HEK293 (cell line): ENCODE data around the gene UBA3.

Experiments
- CTCF ChIA-PET: fragments of 350-600 bp; formaldehyde crosslinking; extraction: SDS; loops from one replicate; lab custom pipeline; 2021; ENCODE audit warnings: antibody characterized with exemption; lab: Yijun Ruan, JAX
- POLR2A ChIA-PET: fragments of 300-600 bp; formaldehyde crosslinking; extraction: SDS; loops from one replicate; lab custom pipeline; 2020; ENCODE audit warnings: antibody characterized with exemption, inconsistent platforms; lab: Yijun Ruan, JAX
- H3K27ac ChIP-seq: fragments of 200-500 bp; sonication (Bioruptor generic); 2 replicates; pipeline ENCODE4 v1.5.1; 2014; ENCODE audit warnings: low read depth, low read length, control low read depth, inconsistent platforms; ENCODE audit errors: extremely low read depth
- H3K36me3 ChIP-seq, 2 experiments: fragments of 200-500 bp in 1 of 2; sonication (Bioruptor generic) in 1 of 2; 1 replicate in 1 of 2; 2 replicates in 1 of 2; pipeline ENCODE4 v1.5.1; 2014 to 2017; ENCODE audit warnings: inconsistent platforms in 2 of 2, low read length in 2 of 2; ENCODE audit not compliant: control insufficient read depth in 2 of 2, insufficient read depth in 1 of 2
- H3K4me1 ChIP-seq: fragments of 200-500 bp; sonication (Bioruptor generic); 2 replicates; pipeline ENCODE4 v1.5.1; 2014; ENCODE audit warnings: mild to moderate bottlenecking, low read length, inconsistent platforms; ENCODE audit not compliant: control insufficient read depth, insufficient read depth
- H3K4me3 ChIP-seq: 2 replicates; pipeline ENCODE4 v1.5.1; 2011; ENCODE audit warnings: low read depth, mild to moderate bottlenecking, control low read depth, low read length, moderate library complexity
- H3K9me3 ChIP-seq: fragments of 200-500 bp; sonication (Bioruptor generic); 2 replicates; pipeline ENCODE4 v1.5.1; 2014; ENCODE audit warnings: low read depth, low read length, inconsistent platforms; ENCODE audit not compliant: control insufficient read depth, insufficient read depth
- CTCF ChIP-seq: fragments of 450-650 bp; formaldehyde crosslinking; IDR thresholded peaks from 2 replicates; pipeline ENCODE4 v1.5.1; 2016; ENCODE audit warnings: missing biosample characterization, missing genetic modification characterization
- HOXA7 ChIP-seq: sonication (generic); formaldehyde crosslinking; IDR thresholded peaks from 2 replicates; pipeline ENCODE4 v1.8.1; 2022; ENCODE audit warnings: missing genetic modification reagents, borderline replicate concordance
- KLF1 ChIP-seq: fragments of 450-650 bp; formaldehyde crosslinking; IDR thresholded peaks from 2 replicates; pipeline ENCODE4 v1.5.1; 2016; ENCODE audit warnings: missing biosample characterization, missing genetic modification characterization
- KLF10 ChIP-seq: fragments of 450-650 bp; IDR thresholded peaks from 2 replicates; pipeline ENCODE4 v1.5.1; 2018; ENCODE audit warnings: missing biosample characterization, mild to moderate bottlenecking, missing genetic modification characterization
- MEIS1 ChIP-seq: sonication (generic); formaldehyde crosslinking; IDR thresholded peaks from 2 replicates; pipeline ENCODE4 v1.8.1; 2022; ENCODE audit warnings: missing genetic modification reagents, mild to moderate bottlenecking, borderline replicate concordance
- OSR2 ChIP-seq: fragments of 450-650 bp; formaldehyde crosslinking; IDR thresholded peaks from 2 replicates; pipeline ENCODE4 v1.5.1; 2016; ENCODE audit warnings: missing biosample characterization, missing genetic modification characterization
- REST ChIP-seq: fragments of 450-650 bp; formaldehyde crosslinking; IDR thresholded peaks from 2 replicates; pipeline ENCODE4 v1.5.1; 2016; ENCODE audit warnings: missing biosample characterization, missing genetic modification characterization
- SP3 ChIP-seq: fragments of 450-650 bp; formaldehyde crosslinking; IDR thresholded peaks from 2 replicates; pipeline ENCODE4 v1.5.1; 2016; ENCODE audit warnings: missing biosample characterization, missing genetic modification characterization
- TSHZ1 ChIP-seq: fragments of 450-650 bp; formaldehyde crosslinking; IDR thresholded peaks from 2 replicates; pipeline ENCODE4 v1.5.1; 2016; ENCODE audit warnings: missing biosample characterization, missing genetic modification characterization, borderline replicate concordance
- ZBTB1 ChIP-seq: fragments of 450-650 bp; formaldehyde crosslinking; IDR thresholded peaks from 2 replicates; pipeline ENCODE4 v1.5.1; 2016; ENCODE audit warnings: missing biosample characterization, missing genetic modification characterization
- ZNF155 ChIP-seq: fragments of 450-650 bp; formaldehyde crosslinking; IDR thresholded peaks from 2 replicates; pipeline ENCODE4 v1.5.1; 2016; ENCODE audit warnings: missing biosample characterization, missing genetic modification characterization
- ZNF202 ChIP-seq: fragments of 450-650 bp; formaldehyde crosslinking; IDR thresholded peaks from 2 replicates; pipeline ENCODE4 v1.5.1; 2016; ENCODE audit warnings: missing biosample characterization, missing genetic modification characterization, borderline replicate concordance
- ZNF350 ChIP-seq: fragments of 450-650 bp; formaldehyde crosslinking; IDR thresholded peaks from 2 replicates; pipeline ENCODE4 v1.5.0; 2017; ENCODE audit warnings: missing biosample characterization, mild to moderate bottlenecking, missing genetic modification characterization
- ZNF501 ChIP-seq: fragments of 450-650 bp; formaldehyde crosslinking; IDR thresholded peaks from 2 replicates; pipeline ENCODE4 v1.5.1; 2016; ENCODE audit warnings: missing biosample characterization, missing genetic modification characterization
- ZNF510 ChIP-seq: fragments of 450-650 bp; formaldehyde crosslinking; IDR thresholded peaks from 2 replicates; pipeline ENCODE4 v1.5.1; 2018; ENCODE audit warnings: mild to moderate bottlenecking, missing genetic modification characterization, missing biosample characterization; ENCODE audit not compliant: insufficient replicate concordance
- ZNF529 ChIP-seq: fragments of 450-650 bp; formaldehyde crosslinking; IDR thresholded peaks from 2 replicates; pipeline ENCODE4 v1.5.1; 2017; ENCODE audit warnings: missing genetic modification characterization, missing biosample characterization; ENCODE audit not compliant: insufficient replicate concordance
- ZNF585B ChIP-seq: fragments of 450-650 bp; formaldehyde crosslinking; IDR thresholded peaks from 2 replicates; pipeline ENCODE4 v1.5.1; 2016; ENCODE audit warnings: missing biosample characterization, missing genetic modification characterization
- ZNF768 ChIP-seq: fragments of 450-650 bp; formaldehyde crosslinking; IDR thresholded peaks from 2 replicates; pipeline ENCODE4 v1.5.1; 2018; ENCODE audit warnings: missing biosample characterization, mild to moderate bottlenecking, missing genetic modification characterization

Gene UBA3

GRCh38 chr3:69095636-69096035 is 15.5 kb upstream of the UBA3 start:
- CTCF ChIA-PET: no interaction called here
- TF ChIP-seq ZNF510 (tag by site-specific recombination): no peak
- TF ChIP-seq HOXA7: no peak
- peak; percentile 50 for TF ChIP-seq KLF1 (tag by site-specific recombination)
- no peak for TF ChIP-seq OSR2 (tag by site-specific recombination)
- no peak for TF ChIP-seq TSHZ1 (tag by site-specific recombination)
- Histone ChIP-seq H3K4me3 (no peak overlapping the region), H3K36me3 (peaks cover 0 to 20% of the 10 kb centered on the region in 2 experiments; a peak in 1 of 3 replicates), H3K27ac (no peak overlapping the region), H3K9me3 (no peaks in the 10 kb centered on the region), H3K4me1 (peaks cover 4% of the 10 kb centered on the region; the same call in 1 of the 2 replicates)
- POLR2A ChIA-PET: interaction anchor here (1.5 kb wide), 1 partner anchor 11 kb away, joined by 5 read pairs; the partner anchor contains the start of gene ARL6IP5

- ChIA-PET CTCF (no interaction called here), POLR2A (interaction anchor here (1.5 kb wide), 1 partner anchor 10 kb away, joined by 5 read pairs; the partner anchor contains the start of gene ARL6IP5)
- TF ChIP-seq KLF10 (tag by site-specific recombination) (no peak), ZNF768 (tag by site-specific recombination) (no peak), ZNF501 (no peak), ZNF155 (tag by site-specific recombination) (no peak), ZNF350 (no peak)
Observed at GRCh38 chr3:69094467-69095205, 14.5 kb upstream of the UBA3 start.

GRCh38 chr3:69092030-69092516 is 11.9 kb upstream of the UBA3 start:
- Histone ChIP-seq H3K4me1 (peaks cover 4% of the 10 kb centered on the region; the same call in 1 of the 2 replicates), H3K4me3 (no peak overlapping the region), H3K27ac (no peak overlapping the region), H3K36me3 (peaks cover 0 to 27% of the 10 kb centered on the region in 2 experiments; a peak in 1 of 3 replicates), H3K9me3 (no peaks in the 10 kb centered on the region)
- ChIA-PET CTCF (no interaction called here), POLR2A (no interaction called here)
- TF ChIP-seq ZNF585B (tag by site-specific recombination) (no peak), ZNF529 (tag by site-specific recombination) (no peak), MEIS1 (CRISPR knock-in tag) (no peak), SP3 (tag by site-specific recombination) (no peak), REST (no peak), ZBTB1 (tag by site-specific recombination) (no peak), CTCF (tag by site-specific recombination) (no peak), ZNF202 (tag by site-specific recombination) (no peak), ZNF768 (tag by site-specific recombination) (no peak)

More at GRCh38 chr3:69094467-69095205, 14.5 kb upstream of the UBA3 start:
- no peak overlapping the region for H3K4me3 ChIP-seq
- H3K4me1 ChIP-seq: peaks cover 4% of the 10 kb centered on the region; the same call in 1 of the 2 replicates
- no peaks in the 10 kb centered on the region for H3K9me3 ChIP-seq
- peaks cover 0 to 23% of the 10 kb centered on the region in 2 experiments; a peak in 1 of 3 replicates for H3K36me3 ChIP-seq
- H3K27ac ChIP-seq: no peak overlapping the region
